Pulmonary artery endothelial cell (primary cell): Measurements from ENCODE around the gene UNG. TPM values are rescaled to one million over a fixed set of nuclear protein-coding genes. Genes with fewer than 3 reads are reported as not detected.
"Not testable (repeated sequence)": the region's sequence is repeated elsewhere in the genome, so short reads cannot be mapped to it uniquely, and the experiment has no call there.

ENCODE experiments used
- DNase-seq: peaks from one replicate; pipeline ENCODE4 v3.0.0-alpha.2; 2011; ENCODE audit warnings: low read depth, low spot score
- total RNA-seq: library from RNA; depleted of rRNA; stranded (reverse); fragments of >200 nt; gene quantifications from 2 replicates; pipeline ENCODE4 v1.2.3, GENCODE V29; 2014

The UNG gene
- total RNA-seq = 26.7 and 43.3 TPM in 2 replicates

DNA sequence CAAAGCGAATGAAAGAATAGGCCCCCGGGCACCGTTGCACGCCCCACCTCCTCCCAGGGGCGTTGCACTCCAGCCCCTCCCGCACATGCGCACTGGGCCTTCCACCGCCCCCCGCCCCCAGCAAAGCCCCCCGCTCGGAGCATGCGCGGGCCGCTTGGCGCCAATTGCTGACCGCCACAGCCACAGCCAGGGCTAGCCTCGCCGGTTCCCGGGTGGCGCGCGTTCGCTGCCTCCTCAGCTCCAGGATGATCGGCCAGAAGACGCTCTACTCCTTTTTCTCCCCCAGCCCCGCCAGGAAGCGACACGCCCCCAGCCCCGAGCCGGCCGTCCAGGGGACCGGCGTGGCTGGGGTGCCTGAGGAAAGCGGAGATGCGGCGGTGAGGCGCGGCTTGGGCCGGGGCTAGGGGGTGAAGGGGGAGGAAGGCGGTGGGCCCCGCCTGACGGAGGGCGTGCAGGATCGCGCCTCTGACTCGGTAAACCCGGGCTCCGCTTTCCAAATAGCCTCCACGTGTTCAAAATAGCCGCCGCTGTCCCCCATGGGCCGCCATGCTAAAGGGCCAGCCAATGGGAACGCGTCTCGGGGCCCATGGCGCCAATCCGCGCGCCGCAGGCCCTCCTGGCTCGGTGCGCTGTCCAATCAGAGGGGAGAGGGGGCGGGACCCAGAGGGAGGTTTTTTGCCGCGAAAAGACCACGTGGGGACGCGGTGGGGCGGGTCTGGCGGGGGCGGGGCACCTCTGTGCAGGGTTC, at the start of gene UNG:
Gene UNG (plus strand): TSS at position 163 of the 748 bp plus-strand sequence. CDS start 83 bp downstream, at position 246.
- DNase-seq = peak; percentile 84

DNA sequence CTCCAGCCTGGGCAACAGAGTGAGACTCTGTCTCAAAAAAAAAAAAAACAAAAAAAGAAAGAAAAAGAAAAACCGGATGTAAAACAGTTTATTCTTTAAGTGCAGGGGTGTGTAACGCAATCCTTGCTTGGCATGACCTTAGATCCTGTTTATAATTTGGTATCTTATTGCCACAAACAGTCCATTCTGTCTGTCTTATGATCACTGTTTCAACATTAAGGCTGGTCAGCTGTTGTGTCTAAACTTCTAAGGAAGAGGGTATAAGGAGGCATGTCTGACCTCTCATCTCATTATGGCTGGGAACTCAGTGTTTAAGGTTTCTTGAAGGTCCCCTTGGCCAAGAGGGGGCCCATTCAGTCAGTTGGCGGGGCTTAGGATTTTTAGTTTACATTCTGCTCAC, 48.7 kb upstream of the UNG start:
- not testable (repeated sequence) for DNase-seq

DNA sequence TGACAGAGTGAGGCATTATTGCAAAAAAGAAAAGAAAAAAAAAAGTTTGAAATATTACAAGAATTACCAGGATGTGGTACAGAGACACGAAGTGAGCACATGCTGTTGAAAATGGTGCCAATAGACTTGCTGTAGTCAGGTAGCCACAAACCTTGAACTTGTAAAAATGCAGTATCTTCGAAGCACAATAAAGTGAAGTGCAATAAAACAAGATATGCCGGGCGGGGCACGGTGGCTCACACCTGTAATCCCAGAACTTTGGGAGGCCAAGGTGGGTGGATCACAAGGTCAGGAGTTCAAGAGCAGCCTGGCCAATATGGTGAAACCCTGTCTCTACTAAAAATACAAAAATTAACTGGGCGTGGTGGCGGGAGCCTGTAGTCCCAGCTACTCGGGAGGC, 47.6 kb upstream of the UNG start:
- DNase-seq = not testable (repeated sequence)

- no peak for DNase-seq
Measured at GRCh38 chr12:109052097-109052413, 45.3 kb upstream of the UNG start.

DNA sequence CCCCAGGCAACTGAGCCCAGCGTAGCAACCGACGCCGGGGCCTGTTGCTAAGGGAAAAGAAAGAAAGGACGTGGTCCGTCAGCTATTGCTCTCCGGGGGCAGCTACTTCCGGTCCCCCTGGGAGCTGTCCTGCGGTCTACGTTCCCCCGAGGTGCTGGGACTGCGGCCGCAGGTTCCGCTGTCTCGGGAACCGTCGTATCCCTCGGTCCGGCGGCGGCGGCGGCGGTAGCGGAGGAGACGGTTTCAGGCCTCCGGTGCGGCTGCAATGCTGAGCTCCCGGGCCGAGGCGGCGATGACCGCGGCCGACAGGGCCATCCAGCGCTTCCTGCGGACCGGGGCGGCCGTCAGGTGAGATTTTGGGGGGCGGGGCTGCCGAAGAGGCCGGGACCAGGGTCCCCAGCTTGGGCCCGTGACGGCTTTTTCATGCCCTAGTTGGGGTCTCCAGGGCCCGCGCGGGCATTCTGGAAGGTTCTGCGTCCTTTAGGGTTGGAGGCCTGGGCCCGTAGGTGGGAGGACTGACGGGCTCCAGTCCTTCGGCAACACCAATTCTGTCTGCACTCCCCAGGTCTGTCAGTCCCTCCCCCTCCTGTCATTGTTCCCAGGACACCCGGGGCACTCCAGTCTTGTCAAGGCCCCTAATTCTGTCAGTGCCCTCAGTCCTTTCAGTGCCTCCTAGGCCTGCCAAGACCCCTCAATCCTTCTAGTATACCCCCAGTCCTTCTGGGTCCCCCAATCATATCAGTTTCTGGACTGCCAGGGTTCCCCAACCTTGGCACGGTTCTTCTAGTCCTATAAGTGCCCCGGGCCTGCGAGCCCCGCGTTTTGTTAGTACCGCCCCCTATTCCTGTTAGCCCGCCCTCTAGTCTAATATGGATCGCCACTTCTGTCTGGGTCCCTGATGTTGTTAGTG, 44.7 kb upstream of the UNG start, which contains the start of gene USP30:
Gene USP30 (plus strand): TSS at position 163 of the 910 bp plus-strand sequence. CDS start 103 bp downstream, at position 266.
- peak; percentile 58 for DNase-seq

GRCh38 chr12:109053382-109054123, 43.8 kb upstream of the UNG start:
- DNase-seq = no peak

GRCh38 chr12:109054124-109054513, 43.3 kb upstream of the UNG start:
- not testable (repeated sequence) for DNase-seq

GRCh38 chr12:109054520-109054919, 42.9 kb upstream of the UNG start:
- no peak for DNase-seq

GRCh38 chr12:109056891-109057290, 40.5 kb upstream of the UNG start:
- no peak for DNase-seq

GRCh38 chr12:109057376-109057775, 40.0 kb upstream of the UNG start:
- DNase-seq = no peak

GRCh38 chr12:109058773-109059172, 38.6 kb upstream of the UNG start:
- DNase-seq = no peak

GRCh38 chr12:109064143-109064542, 33.3 kb upstream of the UNG start:
- no peak for DNase-seq

DNA sequence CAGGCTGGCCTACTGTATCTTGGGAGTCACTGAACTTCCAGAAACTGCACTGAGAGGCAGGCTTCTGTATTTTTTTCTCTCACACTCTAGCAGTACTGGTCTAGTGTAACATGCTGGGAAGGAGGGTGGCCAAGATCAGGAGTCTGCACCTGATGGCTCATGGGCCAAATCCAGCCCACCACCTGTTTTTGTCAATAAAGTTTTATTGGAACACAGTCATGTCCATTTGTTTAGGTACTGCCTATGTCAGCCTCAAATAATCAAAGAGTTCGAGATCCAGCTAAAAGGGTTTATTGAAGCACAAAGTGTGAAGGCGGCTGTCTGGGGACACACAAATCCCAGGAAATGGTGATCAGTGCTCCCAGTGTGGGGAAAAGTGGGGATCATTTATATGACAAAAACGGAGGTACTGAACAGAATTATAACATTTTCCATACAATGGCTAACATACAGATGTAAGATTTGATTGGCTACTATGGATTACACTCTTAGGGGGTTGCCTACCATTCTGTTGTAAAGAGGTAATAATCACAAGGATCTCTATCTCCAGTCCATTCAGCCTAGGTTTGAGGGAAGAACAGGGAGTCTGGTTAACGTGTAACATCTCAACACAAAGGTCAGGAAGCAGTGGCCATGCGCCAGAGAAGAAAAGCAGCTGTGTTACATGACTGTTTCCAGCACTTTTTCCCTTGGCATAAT, 32.1 kb upstream of the UNG start:
- no peak for DNase-seq

DNA sequence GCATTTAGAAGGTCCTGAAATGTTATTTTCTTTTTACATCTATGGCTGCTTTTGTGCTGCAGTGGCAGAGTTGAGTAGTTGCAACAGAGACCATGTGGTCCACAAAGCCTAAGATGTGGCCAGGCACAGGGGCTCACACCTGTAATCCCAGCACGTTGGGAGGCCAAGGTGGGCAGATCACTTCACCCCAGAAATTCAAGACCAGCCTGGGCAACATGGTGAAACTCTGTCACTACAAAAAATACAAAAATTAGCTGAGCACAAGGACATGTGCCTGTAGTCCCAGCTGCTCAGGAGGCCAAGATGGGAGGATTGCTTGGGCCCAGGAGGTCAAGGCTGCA, 31.6 kb upstream of the UNG start:
- DNase-seq = no peak

DNA sequence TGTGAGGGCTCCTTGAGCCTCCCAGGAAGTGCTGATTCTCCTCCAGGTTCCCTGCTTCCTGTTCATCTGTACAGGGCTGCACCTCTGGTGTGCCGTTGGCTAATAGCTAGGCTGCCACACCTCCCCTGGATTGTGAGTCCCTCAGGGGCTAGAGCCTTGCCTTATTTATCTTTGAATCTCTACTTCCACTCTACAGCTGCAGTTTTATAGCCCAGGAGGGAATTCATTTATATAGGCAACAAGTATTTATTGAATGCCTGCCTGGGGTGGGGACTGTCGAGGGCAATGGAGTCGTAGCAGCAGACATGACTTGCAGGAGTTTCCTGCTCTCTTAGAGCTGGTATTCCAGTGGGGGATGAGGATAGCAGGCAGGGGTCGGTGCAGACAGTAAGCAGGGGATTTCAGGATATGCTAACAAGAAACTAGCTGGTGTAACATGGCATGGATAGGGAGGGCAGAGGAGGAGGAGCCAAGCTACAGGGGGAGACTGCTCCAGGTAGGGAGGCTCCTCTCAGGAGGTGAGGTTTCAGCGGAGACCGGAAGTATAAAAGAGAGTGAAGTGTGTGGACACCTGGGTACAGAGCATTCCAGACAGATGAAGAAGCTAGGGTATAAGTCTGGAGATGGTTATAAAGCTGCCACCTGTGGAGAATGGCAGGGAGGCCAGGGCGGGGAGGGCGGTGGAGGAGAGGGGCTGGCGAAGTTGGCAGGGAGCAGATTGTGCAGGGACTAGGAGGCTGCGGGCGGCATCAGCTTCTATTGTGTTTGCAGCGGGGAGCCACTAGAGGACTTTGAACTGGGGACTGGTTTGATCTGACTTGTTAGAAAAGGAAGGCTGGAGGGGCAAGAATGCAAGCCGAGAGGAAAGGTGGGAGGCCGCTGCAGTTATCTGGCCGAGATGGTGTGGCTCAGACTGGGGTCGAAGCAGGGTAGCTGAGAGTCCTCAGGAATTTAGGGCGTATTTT, 27.8 kb upstream of the UNG start:
- no peak for DNase-seq

DNA sequence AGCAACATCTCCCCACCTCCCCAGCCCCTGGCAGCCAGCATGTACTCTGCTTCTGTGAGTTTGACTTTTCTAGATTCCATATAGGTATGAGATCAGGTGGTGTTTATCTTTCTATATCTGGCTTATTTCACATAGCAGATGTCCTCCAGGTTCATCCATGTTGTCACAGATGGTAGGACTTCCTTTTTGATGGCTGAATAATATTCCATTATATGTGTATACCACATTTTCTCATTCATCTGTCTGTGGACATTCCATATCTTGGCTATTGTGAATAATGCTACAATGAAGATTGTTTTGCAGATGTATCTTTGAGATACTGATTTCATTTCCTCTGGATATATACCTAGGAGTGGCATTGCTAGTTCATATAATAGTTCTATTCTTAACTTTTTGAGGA, 22.5 kb upstream of the UNG start:
- no peak for DNase-seq

- DNase-seq = no peak
Measured at GRCh38 chr12:109082751-109083150, 14.6 kb upstream of the UNG start.

- DNase-seq = no peak
Measured at GRCh38 chr12:109084425-109084824, 13.0 kb upstream of the UNG start.

DNA sequence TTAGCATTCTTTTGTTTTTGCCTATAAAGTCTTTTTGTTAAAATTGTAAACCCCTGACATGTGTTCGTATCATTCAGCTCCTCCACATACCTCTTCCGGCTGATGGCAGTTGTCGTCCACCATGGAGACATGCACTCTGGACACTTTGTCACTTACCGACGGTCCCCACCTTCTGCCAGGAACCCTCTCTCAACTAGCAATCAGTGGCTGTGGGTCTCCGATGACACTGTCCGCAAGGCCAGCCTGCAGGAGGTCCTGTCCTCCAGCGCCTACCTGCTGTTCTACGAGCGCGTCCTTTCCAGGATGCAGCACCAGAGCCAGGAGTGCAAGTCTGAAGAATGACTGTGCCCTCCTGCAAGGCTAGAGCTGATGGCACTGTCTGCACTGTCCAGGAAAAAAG, 11.8 kb upstream of the UNG start:
- DNase-seq = no peak

DNA sequence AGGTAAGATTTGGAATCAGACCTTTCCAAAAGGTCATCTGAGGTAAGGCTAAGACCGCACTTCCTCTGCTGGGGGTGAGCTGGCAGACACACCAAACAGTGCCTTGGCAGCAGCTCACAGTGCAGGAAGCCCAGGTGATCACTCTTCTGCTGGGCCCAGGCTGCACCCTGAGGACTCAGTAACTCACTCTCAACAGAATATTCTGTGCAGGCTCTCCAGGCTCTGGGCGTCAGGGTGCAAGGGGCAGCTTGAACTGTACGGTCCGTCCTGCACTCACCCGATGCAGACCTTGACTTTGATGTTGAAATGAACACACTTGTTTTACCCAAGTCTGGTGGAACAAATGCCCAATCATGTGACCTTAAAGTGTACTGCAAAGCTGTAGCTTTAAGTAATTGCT, 10.1 kb upstream of the UNG start:
- no peak for DNase-seq
